Measurements from ENCODE around the gene PVALB.

DNA sequence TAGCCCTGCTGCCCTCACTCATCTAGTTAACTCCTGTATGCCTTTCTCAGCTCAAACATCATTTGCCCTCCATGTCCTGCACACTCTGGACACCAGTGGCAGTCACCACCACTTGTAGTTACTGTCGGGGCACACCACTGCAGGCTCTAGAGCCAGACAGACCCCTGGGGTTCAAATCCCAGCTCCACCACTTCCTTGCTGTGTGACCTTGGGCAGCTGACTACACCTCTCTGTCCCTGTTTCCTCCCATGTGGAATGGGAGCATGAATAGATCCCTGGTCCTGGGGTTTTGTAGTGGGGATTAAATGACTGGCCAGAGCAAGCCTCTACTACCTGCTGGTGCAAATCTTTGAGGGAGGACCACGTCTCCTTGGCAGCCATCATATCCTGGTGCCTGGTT is 33.1 kb downstream of the PVALB start:
- TF ChIP-seq, protein P1, sequence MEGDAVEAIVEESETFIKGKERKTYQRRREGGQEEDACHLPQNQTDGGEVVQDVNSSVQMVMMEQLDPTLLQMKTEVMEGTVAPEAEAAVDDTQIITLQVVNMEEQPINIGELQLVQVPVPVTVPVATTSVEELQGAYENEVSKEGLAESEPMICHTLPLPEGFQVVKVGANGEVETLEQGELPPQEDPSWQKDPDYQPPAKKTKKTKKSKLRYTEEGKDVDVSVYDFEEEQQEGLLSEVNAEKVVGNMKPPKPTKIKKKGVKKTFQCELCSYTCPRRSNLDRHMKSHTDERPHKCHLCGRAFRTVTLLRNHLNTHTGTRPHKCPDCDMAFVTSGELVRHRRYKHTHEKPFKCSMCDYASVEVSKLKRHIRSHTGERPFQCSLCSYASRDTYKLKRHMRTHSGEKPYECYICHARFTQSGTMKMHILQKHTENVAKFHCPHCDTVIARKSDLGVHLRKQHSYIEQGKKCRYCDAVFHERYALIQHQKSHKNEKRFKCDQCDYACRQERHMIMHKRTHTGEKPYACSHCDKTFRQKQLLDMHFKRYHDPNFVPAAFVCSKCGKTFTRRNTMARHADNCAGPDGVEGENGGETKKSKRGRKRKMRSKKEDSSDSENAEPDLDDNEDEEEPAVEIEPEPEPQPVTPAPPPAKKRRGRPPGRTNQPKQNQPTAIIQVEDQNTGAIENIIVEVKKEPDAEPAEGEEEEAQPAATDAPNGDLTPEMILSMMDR (IDR thresholded peaks at IDR 0.05) = no peak
- no peak for TF ChIP-seq EP300 (IDR thresholded peaks at IDR 0.05)
